ENCODE results near the gene ANTXR1. TPM values are rescaled to one million over a fixed set of nuclear protein-coding genes. Genes with fewer than 3 reads are reported as not detected.

The ANTXR1 gene
- total and polyA plus RNA-seq, 2 of the 8 experiments (the other 6 are each of a cell fraction or from before 2014, with no cell fraction given), result 15.8 to 44.3 TPM

GRCh38 chr2:69181806-69182427 is 168.9 kb downstream of the ANTXR1 start (continued):
- TF ChIP-seq, protein P1, sequence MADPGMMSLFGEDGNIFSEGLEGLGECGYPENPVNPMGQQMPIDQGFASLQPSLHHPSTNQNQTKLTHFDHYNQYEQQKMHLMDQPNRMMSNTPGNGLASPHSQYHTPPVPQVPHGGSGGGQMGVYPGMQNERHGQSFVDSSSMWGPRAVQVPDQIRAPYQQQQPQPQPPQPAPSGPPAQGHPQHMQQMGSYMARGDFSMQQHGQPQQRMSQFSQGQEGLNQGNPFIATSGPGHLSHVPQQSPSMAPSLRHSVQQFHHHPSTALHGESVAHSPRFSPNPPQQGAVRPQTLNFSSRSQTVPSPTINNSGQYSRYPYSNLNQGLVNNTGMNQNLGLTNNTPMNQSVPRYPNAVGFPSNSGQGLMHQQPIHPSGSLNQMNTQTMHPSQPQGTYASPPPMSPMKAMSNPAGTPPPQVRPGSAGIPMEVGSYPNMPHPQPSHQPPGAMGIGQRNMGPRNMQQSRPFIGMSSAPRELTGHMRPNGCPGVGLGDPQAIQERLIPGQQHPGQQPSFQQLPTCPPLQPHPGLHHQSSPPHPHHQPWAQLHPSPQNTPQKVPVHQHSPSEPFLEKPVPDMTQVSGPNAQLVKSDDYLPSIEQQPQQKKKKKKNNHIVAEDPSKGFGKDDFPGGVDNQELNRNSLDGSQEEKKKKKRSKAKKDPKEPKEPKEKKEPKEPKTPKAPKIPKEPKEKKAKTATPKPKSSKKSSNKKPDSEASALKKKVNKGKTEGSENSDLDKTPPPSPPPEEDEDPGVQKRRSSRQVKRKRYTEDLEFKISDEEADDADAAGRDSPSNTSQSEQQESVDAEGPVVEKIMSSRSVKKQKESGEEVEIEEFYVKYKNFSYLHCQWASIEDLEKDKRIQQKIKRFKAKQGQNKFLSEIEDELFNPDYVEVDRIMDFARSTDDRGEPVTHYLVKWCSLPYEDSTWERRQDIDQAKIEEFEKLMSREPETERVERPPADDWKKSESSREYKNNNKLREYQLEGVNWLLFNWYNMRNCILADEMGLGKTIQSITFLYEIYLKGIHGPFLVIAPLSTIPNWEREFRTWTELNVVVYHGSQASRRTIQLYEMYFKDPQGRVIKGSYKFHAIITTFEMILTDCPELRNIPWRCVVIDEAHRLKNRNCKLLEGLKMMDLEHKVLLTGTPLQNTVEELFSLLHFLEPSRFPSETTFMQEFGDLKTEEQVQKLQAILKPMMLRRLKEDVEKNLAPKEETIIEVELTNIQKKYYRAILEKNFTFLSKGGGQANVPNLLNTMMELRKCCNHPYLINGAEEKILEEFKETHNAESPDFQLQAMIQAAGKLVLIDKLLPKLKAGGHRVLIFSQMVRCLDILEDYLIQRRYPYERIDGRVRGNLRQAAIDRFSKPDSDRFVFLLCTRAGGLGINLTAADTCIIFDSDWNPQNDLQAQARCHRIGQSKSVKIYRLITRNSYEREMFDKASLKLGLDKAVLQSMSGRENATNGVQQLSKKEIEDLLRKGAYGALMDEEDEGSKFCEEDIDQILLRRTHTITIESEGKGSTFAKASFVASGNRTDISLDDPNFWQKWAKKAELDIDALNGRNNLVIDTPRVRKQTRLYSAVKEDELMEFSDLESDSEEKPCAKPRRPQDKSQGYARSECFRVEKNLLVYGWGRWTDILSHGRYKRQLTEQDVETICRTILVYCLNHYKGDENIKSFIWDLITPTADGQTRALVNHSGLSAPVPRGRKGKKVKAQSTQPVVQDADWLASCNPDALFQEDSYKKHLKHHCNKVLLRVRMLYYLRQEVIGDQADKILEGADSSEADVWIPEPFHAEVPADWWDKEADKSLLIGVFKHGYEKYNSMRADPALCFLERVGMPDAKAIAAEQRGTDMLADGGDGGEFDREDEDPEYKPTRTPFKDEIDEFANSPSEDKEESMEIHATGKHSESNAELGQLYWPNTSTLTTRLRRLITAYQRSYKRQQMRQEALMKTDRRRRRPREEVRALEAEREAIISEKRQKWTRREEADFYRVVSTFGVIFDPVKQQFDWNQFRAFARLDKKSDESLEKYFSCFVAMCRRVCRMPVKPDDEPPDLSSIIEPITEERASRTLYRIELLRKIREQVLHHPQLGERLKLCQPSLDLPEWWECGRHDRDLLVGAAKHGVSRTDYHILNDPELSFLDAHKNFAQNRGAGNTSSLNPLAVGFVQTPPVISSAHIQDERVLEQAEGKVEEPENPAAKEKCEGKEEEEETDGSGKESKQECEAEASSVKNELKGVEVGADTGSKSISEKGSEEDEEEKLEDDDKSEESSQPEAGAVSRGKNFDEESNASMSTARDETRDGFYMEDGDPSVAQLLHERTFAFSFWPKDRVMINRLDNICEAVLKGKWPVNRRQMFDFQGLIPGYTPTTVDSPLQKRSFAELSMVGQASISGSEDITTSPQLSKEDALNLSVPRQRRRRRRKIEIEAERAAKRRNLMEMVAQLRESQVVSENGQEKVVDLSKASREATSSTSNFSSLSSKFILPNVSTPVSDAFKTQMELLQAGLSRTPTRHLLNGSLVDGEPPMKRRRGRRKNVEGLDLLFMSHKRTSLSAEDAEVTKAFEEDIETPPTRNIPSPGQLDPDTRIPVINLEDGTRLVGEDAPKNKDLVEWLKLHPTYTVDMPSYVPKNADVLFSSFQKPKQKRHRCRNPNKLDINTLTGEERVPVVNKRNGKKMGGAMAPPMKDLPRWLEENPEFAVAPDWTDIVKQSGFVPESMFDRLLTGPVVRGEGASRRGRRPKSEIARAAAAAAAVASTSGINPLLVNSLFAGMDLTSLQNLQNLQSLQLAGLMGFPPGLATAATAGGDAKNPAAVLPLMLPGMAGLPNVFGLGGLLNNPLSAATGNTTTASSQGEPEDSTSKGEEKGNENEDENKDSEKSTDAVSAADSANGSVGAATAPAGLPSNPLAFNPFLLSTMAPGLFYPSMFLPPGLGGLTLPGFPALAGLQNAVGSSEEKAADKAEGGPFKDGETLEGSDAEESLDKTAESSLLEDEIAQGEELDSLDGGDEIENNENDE (IDR thresholded peaks at IDR 0.05; ENCODE audit: insufficient replicate concordance, low read length), result no peak
- TF ChIP-seq PHF8 (conservative IDR thresholded peaks at IDR 0.05; ENCODE audit: low read depth, low read length), result no peak
- no peak for TF ChIP-seq ZNF274 (IDR thresholded peaks at IDR 0.05; ENCODE audit: borderline replicate concordance, extremely low read depth, low read length)
- TF ChIP-seq ASH2L (IDR thresholded peaks at IDR 0.05; ENCODE audit: low read length), result no peak
- TF ChIP-seq, protein P2, sequence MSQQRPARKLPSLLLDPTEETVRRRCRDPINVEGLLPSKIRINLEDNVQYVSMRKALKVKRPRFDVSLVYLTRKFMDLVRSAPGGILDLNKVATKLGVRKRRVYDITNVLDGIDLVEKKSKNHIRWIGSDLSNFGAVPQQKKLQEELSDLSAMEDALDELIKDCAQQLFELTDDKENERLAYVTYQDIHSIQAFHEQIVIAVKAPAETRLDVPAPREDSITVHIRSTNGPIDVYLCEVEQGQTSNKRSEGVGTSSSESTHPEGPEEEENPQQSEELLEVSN (IDR thresholded peaks at IDR 0.05), result no peak
- no peak for TF ChIP-seq CBX8 (IDR thresholded peaks at IDR 0.05; ENCODE audit: borderline replicate concordance, low read depth, low read length)
- no peak for TF ChIP-seq JUN (IDR thresholded peaks at IDR 0.05; ENCODE audit: low read depth, low read length)
- no peak for TF ChIP-seq EGR1 (IDR thresholded peaks at IDR 0.05; ENCODE audit: borderline replicate concordance, low read depth, low read length)
- no peak for TF ChIP-seq EZH2 (IDR thresholded peaks at IDR 0.05; ENCODE audit: low read depth, low read length, severe bottlenecking)
- TF ChIP-seq GTF2F1 (IDR thresholded peaks at IDR 0.05; ENCODE audit: borderline replicate concordance, low read depth, low read length), result no peak

Measured in H1 (cell line).